Spleen (tissue), 11 donors: Measurements from ENCODE around the gene DDX24. TPM values are rescaled to one million over a fixed set of nuclear protein-coding genes. Genes with fewer than 3 reads are reported as not detected.
A peak's percentile ranks its signal among the peaks of the same experiment; 100 is the strongest.

Experiments used
- DNase-seq: peaks from one replicate; pipeline ENCODE4 v3.0.0-alpha.2; 2020
- H3K27ac ChIP-seq, 8 donors: fragments of 200-600 bp; sonication (generic) in 7 of 8; 1 replicate in 4 of 8; 2 replicates in 4 of 8; pipeline versions ENCODE4 v1.5.0 to v1.8.0; 2016 to 2021; ENCODE audit warnings: inconsistent platforms in 4 of 8, mild to moderate bottlenecking in 4 of 8, moderate library complexity in 1 of 8
- H3K27me3 ChIP-seq, 7 donors: fragments of 200-600 bp; sonication (generic) in 6 of 7; replicated peaks in 1 of 7; 1 replicate in 4 of 7; 2 replicates in 3 of 7; pipeline versions ENCODE4 v1.5.0 to v1.8.0; 2016 to 2021; ENCODE audit warnings: inconsistent platforms in 3 of 7, mild to moderate bottlenecking in 1 of 7
- H3K36me3 ChIP-seq, 6 donors: fragments of 200-600 bp; sonication (generic) in 5 of 6; 1 replicate in 4 of 6; 2 replicates in 2 of 6; pipeline versions ENCODE4 v1.5.0 to v1.8.0; 2016 to 2021; ENCODE audit warnings: inconsistent platforms in 2 of 6
- H3K4me1 ChIP-seq, 6 donors: fragments of 200-600 bp; sonication (generic) in 5 of 6; 1 replicate in 3 of 6; 2 replicates in 3 of 6; pipeline versions ENCODE4 v1.5.0 to v1.8.0; 2016 to 2021; ENCODE audit warnings: inconsistent platforms in 3 of 6
- H3K4me3 ChIP-seq, 8 donors: fragments of 200-600 bp; sonication (generic) in 7 of 8; 1 replicate in 4 of 8; 2 replicates in 4 of 8; pipeline versions ENCODE4 v1.5.0 to v1.8.0; 2016 to 2021; ENCODE audit warnings: inconsistent platforms in 4 of 8, mild to moderate bottlenecking in 4 of 8, moderate library complexity in 2 of 8
- H3K9me3 ChIP-seq, 8 donors: fragments of 200-600 bp; sonication (generic) in 7 of 8; 1 replicate in 4 of 8; 2 replicates in 4 of 8; pipeline versions ENCODE4 v1.5.0 to v1.8.0; 2016 to 2021; ENCODE audit warnings: inconsistent platforms in 4 of 8
- POLR2A ChIP-seq, 3 donors: fragments of 450-650 bp; IDR thresholded peaks; one replicate each; pipeline ENCODE4 v1.5.1; 2017; ENCODE audit warnings: antibody characterized with exemption in 3 of 3, mild to moderate bottlenecking in 1 of 3
- POLR2AphosphoS5 ChIP-seq, 3 donors: sonication (generic); formaldehyde crosslinking; IDR thresholded peaks; one replicate each; pipeline ENCODE4 v1.5.1; 2017; ENCODE audit warnings: antibody characterized with exemption in 3 of 3
- WGBS, 5 donors: extraction: QIAGEN DNeasy Blood & Tissue Kit in 3 of 5; methylation state at CpG; one replicate each; pipeline versions ENCODE4 v1.1.5 to v1.1.7; 2013 to 2018; 5-methylcytosine and 5-hydroxymethylcytosine counted together
- intact Hi-C: fragments of 100-400 bp; cut with DNase I; formaldehyde crosslinking; loops from one replicate; pipeline ENCODE4 v1.15.0; 2023; ENCODE audit warnings: low total_unique reads
- polyA plus RNA-seq, 3 donors: library from polyadenylated mRNA; stranded (reverse); fragments of 200-250 nt; gene quantifications; one replicate each; pipeline ENCODE4 v1.2.1, GENCODE V29; 2013
- total RNA-seq, 7 donors: library from RNA; depleted of rRNA in 3 of 7; stranded (reverse); fragments of >200 nt in 3 of 7; fragmentation: NEBNext Ultra II Directional in 4 of 7; extraction: Animal tissue kit (Norgen Biotek cat#: 25700) in 4 of 7; gene quantifications; one replicate each; pipeline versions ENCODE4 v1.1.0 to v1.2.1, GENCODE V29; 2016 to 2021
- TF ChIP-seq, protein P1 (sequence below), 11 experiments: fragments of 200-600 bp in 7 of 11; fragments of 450-650 bp in 4 of 11; sonication (generic) in 4 of 11; IDR thresholded peaks in 8 of 11; conservative IDR thresholded peaks in 3 of 11; 1 replicate in 7 of 11; 2 replicates in 4 of 11; pipeline versions ENCODE4 v1.4.0 to v1.8.0; 2016 to 2021; ENCODE audit warnings: antibody characterized with exemption in 11 of 11, inconsistent platforms in 4 of 11, mild to moderate bottlenecking in 1 of 11
- donor health status: healthy with polysubstance abuse.
- donor health status: DM: no; HTN: no; CAD: no; lungs with moderate emphysema.
- donor health status: DM: no; HTN: no; CAD: no.
- donor health status: Bipolar disorder and iron deficiency.
- donor health status: healthy.
- donor health status: DM: no; HTN: no; CAD: no.
- donor health status: DM: yes; HTN: yes; CAD: no.

The DDX24 gene
- total and polyA plus RNA-seq, 10 donors: 70.8 to 251 (median 171) TPM

GRCh38 chr14:94079891-94080620, 946 bp downstream of the DDX24 start:
- WGBS, 5 donors: 2 to 4% (median 3%) methylated on average over 15 of the region's 15 CpGs
- Histone ChIP-seq H3K9me3 (peaks cover 0 to 13% (median 13%) of the 10 kb centered on the region in 8 donors), H3K4me3 (peak overlapping the region; percentile 88 to 99 (median 94)), H3K4me1 (peaks cover 28 to 74% (median 63%) of the 10 kb centered on the region in 6 donors), H3K36me3 (peaks cover 0 to 40% (median 24%) of the 10 kb centered on the region in 6 donors), H3K27me3 (no peaks in the 10 kb centered on the region), H3K27ac (peak overlapping the region; percentile 89 to 97 (median 96))
- intact Hi-C loops: no loop called here
- no peak for DNase-seq
- no peak for TF ChIP-seq POLR2AphosphoS5 (IDR thresholded peaks at IDR 0.05)
- TF ChIP-seq, protein P1, sequence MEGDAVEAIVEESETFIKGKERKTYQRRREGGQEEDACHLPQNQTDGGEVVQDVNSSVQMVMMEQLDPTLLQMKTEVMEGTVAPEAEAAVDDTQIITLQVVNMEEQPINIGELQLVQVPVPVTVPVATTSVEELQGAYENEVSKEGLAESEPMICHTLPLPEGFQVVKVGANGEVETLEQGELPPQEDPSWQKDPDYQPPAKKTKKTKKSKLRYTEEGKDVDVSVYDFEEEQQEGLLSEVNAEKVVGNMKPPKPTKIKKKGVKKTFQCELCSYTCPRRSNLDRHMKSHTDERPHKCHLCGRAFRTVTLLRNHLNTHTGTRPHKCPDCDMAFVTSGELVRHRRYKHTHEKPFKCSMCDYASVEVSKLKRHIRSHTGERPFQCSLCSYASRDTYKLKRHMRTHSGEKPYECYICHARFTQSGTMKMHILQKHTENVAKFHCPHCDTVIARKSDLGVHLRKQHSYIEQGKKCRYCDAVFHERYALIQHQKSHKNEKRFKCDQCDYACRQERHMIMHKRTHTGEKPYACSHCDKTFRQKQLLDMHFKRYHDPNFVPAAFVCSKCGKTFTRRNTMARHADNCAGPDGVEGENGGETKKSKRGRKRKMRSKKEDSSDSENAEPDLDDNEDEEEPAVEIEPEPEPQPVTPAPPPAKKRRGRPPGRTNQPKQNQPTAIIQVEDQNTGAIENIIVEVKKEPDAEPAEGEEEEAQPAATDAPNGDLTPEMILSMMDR (IDR thresholded peaks at IDR 0.05 in 8 of 11, conservative IDR thresholded peaks at IDR 0.05 in 3 of 11): no peak
- TF ChIP-seq POLR2A (IDR thresholded peaks at IDR 0.05): no peak

DNA sequence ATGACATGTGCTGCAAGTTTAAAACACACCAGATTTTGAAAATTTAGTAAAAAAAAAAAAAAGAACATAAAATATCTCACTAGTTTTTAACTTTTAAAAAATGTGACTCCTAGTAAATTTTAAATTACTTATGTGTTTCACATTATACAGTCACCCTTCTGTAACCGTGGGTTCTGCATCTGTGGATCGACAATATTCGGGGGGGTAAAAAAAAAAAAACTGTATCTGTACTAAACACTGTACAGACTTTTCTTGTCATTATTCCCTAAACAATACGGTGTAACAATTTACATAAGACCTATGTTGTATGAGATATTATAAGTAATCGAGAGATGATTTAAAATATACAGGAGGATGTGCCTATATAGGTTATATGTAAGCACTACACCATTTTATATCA, 3.2 kb downstream of the DDX24 start:
- Histone ChIP-seq H3K4me3 (peak overlapping the region in 7 of 8 donors; percentile 12 to 99 (median 93)), H3K36me3 (peaks cover 0 to 59% (median 28%) of the 10 kb centered on the region in 6 donors), H3K4me1 (peaks cover 28 to 83% (median 65%) of the 10 kb centered on the region in 6 donors), H3K9me3 (peaks cover 5 to 35% (median 31%) of the 10 kb centered on the region in 8 donors), H3K27me3 (no peaks in the 10 kb centered on the region), H3K27ac (no peak overlapping the region)
- intact Hi-C loops: no loop called here
- 76 to 88% (median 83%) methylated on average over 5 of the region's 5 CpGs for WGBS, 5 donors
- TF ChIP-seq POLR2AphosphoS5 (IDR thresholded peaks at IDR 0.05): no peak
- TF ChIP-seq POLR2A (IDR thresholded peaks at IDR 0.05): no peak
- TF ChIP-seq, protein P1 (IDR thresholded peaks at IDR 0.05 in 8 of 11, conservative IDR thresholded peaks at IDR 0.05 in 3 of 11): no peak
- DNase-seq: no peak

DNA sequence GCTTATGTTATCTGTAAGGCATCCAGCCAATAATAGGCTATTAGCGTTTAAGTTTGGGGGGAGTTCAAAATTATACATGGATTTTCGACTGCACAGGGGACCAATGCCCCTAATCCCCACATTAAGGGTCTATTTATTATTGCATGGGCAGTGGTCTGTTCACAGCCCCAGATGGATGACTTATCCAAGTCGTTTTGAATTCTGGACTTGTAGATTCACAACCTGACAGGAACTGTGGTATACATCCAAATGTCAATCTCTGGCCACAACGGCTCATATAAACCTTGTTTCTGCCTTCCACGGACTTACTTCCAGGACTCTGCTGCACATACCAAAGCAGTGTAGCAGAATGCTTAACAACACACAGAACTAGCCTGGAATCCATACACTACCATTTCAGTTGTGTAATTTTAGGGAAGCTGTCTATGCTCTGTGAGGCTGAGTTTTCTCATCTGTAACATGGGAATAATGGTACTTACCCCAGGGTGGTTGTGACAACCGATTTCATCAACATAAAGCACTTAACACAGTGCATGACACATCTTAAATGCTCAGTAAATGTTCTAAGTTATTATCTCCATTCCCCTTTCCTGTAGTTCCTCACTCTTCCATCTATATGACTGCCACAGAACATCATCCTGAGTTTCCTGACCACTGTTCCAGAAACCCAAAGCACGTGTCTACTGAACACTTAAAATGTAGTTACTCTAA, 3.7 kb downstream of the DDX24 start:
- no peak for DNase-seq
- Histone ChIP-seq H3K27ac (peak overlapping the region in 1 of 8 donors; percentile 9), H3K4me3 (peak overlapping the region in 7 of 8 donors; percentile 5 to 99 (median 93)), H3K4me1 (peaks cover 28 to 77% (median 62%) of the 10 kb centered on the region in 6 donors), H3K27me3 (no peaks in the 10 kb centered on the region), H3K9me3 (peaks cover 5 to 40% (median 34%) of the 10 kb centered on the region in 8 donors), H3K36me3 (peaks cover 0 to 62% (median 28%) of the 10 kb centered on the region in 6 donors)
- 64 to 79% (median 72%) methylated on average over 7 of the region's 7 CpGs for WGBS, 5 donors
- TF ChIP-seq POLR2A (IDR thresholded peaks at IDR 0.05) (no peak), POLR2AphosphoS5 (IDR thresholded peaks at IDR 0.05) (no peak)
- TF ChIP-seq, protein P1 (IDR thresholded peaks at IDR 0.05 in 8 of 11, conservative IDR thresholded peaks at IDR 0.05 in 3 of 11): no peak
- intact Hi-C loops: no loop called here

DNA sequence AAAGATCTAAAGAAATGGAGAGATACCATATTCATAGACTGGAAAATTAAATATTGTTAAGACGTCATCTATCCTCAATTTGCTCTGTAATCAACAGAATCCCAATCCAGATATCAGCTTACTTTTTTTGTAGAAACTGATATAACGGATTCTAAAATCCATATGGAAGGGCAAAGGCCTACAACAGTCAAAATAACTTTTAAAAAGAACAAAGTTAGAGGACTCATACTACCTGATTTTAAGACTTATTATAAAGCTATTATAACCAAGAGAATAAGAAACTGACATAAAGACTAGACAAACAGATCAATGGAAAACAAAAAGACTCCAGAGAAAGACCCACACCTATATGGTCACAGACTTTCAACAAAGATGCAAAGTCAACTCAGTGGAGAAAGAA, 6.0 kb downstream of the DDX24 start:
- DNase-seq: no peak
- no peak overlapping the region for H3K27ac ChIP-seq
- peaks cover 28 to 78% (median 54%) of the 10 kb centered on the region in 6 donors for H3K4me1 ChIP-seq
- no peak for TF ChIP-seq POLR2A (IDR thresholded peaks at IDR 0.05)
- TF ChIP-seq, protein P1 (IDR thresholded peaks at IDR 0.05 in 8 of 11, conservative IDR thresholded peaks at IDR 0.05 in 3 of 11): no peak
- no peak for TF ChIP-seq POLR2AphosphoS5 (IDR thresholded peaks at IDR 0.05)
- intact Hi-C loops: no loop called here
- H3K27me3 ChIP-seq: no peaks in the 10 kb centered on the region
- WGBS, 5 donors: 95 to 100% (median 98%) methylated on average over 2 of the region's 2 CpGs
- peak overlapping the region in 1 of 8 donors; percentile 99 for H3K4me3 ChIP-seq
- H3K36me3 ChIP-seq: peaks cover 0 to 81% (median 28%) of the 10 kb centered on the region in 6 donors
- H3K9me3 ChIP-seq: peaks cover 5 to 60% (median 48%) of the 10 kb centered on the region in 8 donors
